Measurements from ENCODE around the gene MAMDC2. TPM values are rescaled to one million over a fixed set of nuclear protein-coding genes. Genes with fewer than 3 reads are reported as not detected.

MAMDC2 gene
- total RNA-seq, 1 experiment from 2014 or later: 1.2 TPM

- RAD21 ChIA-PET (ENCODE audit: low non-redundant PET in 1 of 2, low total read pairs in 2 of 2, uncharacterized antibody in 2 of 2, unreplicated experiment in 2 of 2): no interaction called here
- no TSS peak for BruUV-seq (replicated peaks)
- peaks cover 5% of the 10 kb centered on the region; the same call in 1 of the 2 replicates for H3K27me3 ChIP-seq (ENCODE audit: insufficient read depth, low read length)
- intact Hi-C loops (cut with micrococcal nuclease): no loop called here
- CTCF ChIA-PET: interaction anchor here (1.2 kb wide), 1 partner anchor 38 kb away, joined by 4 read pairs; no protein-coding TSS in a partner anchor
- POLR2A ChIA-PET: no interaction called here
- no peaks in the 10 kb centered on the region for H3K36me3 ChIP-seq (ENCODE audit: control insufficient read depth in 1 of 2, insufficient read depth in 2 of 2, low read length in 2 of 2)
- H3K4me1 ChIP-seq (ENCODE audit: control insufficient read depth in 1 of 2, insufficient read depth in 2 of 2, low read length in 2 of 2): no peaks in the 10 kb centered on the region
- H3K4me2 ChIP-seq (ENCODE audit: low read length): no peak overlapping the region
- ATAC-seq (no peak), DNase-seq (ENCODE audit: low read depth, low spot score) (no peak)
- TF ChIP-seq ATF3 (IDR thresholded peaks at IDR 0.05) (no peak), TCF7L2 (IDR thresholded peaks at IDR 0.05; ENCODE audit: borderline replicate concordance, extremely low read depth, insufficient read depth, insufficient read length) (no peak), MAX (IDR thresholded peaks at IDR 0.05) (no peak), SIN3A (IDR thresholded peaks at IDR 0.05; ENCODE audit: low read depth) (no peak), CEBPB (IDR thresholded peaks at IDR 0.05; ENCODE audit: low read depth) (no peak), FOSL1 (IDR thresholded peaks at IDR 0.05; ENCODE audit: low read depth) (no peak), EGR1 (IDR thresholded peaks at IDR 0.05; ENCODE audit: low read depth) (no peak), ZFX (IDR thresholded peaks at IDR 0.05) (no peak), YY1 (IDR thresholded peaks at IDR 0.05; ENCODE audit: extremely low read depth, insufficient replicate concordance, low read depth, low read length) (no peak), ELF1 (IDR thresholded peaks at IDR 0.05; ENCODE audit: borderline replicate concordance, low read depth) (no peak), POLR2AphosphoS5 (IDR thresholded peaks at IDR 0.05; ENCODE audit: low read depth, low read length) (no peak)
- no peak overlapping the region for H3K9ac ChIP-seq (ENCODE audit: low read length)
- H3K9me2 ChIP-seq (ENCODE audit: insufficient read depth): no peaks in the 10 kb centered on the region
- no peak overlapping the region for H2AFZ ChIP-seq (ENCODE audit: low read depth, low read length, poor library complexity, severe bottlenecking)
- H4K20me1 ChIP-seq (ENCODE audit: insufficient read depth): no peaks in the 10 kb centered on the region
- no peaks in the 10 kb centered on the region for H3K9me3 ChIP-seq (ENCODE audit: control insufficient read depth in 1 of 2, insufficient read depth in 1 of 2, low read depth in 1 of 2, low read length in 2 of 2)
- H3K4me3 ChIP-seq (replicated peaks in 1 of 2; ENCODE audit: low read depth in 1 of 2, low read length in 2 of 2): no peak overlapping the region
- no peak overlapping the region for H3K27ac ChIP-seq (ENCODE audit: low read depth, low read length)
- H3K79me2 ChIP-seq (ENCODE audit: insufficient read depth, low read length): no peaks in the 10 kb centered on the region
Observed at GRCh38 chr9:70073193-70073592, 29.5 kb downstream of the MAMDC2 start.

GRCh38 chr9:70073756-70074155, 30.1 kb downstream of the MAMDC2 start:
- BruUV-seq (replicated peaks): no TSS peak
- H3K4me2 ChIP-seq (ENCODE audit: low read length): no peak overlapping the region
- no peaks in the 10 kb centered on the region for H3K9me2 ChIP-seq (ENCODE audit: insufficient read depth)
- no peaks in the 10 kb centered on the region for H4K20me1 ChIP-seq (ENCODE audit: insufficient read depth)
- DNase-seq (ENCODE audit: low read depth, low spot score) (no peak), ATAC-seq (no peak)
- peaks cover 5% of the 10 kb centered on the region; the same call in 1 of the 2 replicates for H3K27me3 ChIP-seq (ENCODE audit: insufficient read depth, low read length)
- H3K4me3 ChIP-seq (replicated peaks in 1 of 2; ENCODE audit: low read depth in 1 of 2, low read length in 2 of 2): no peak overlapping the region
- no peak overlapping the region for H3K27ac ChIP-seq (ENCODE audit: low read depth, low read length)
- CTCF ChIA-PET: interaction anchor here (1.2 kb wide), 1 partner anchor 37 kb away, joined by 4 read pairs; no protein-coding TSS in a partner anchor
- H2AFZ ChIP-seq (ENCODE audit: low read depth, low read length, poor library complexity, severe bottlenecking): no peak overlapping the region
- no peaks in the 10 kb centered on the region for H3K36me3 ChIP-seq (ENCODE audit: control insufficient read depth in 1 of 2, insufficient read depth in 2 of 2, low read length in 2 of 2)
- H3K4me1 ChIP-seq (ENCODE audit: control insufficient read depth in 1 of 2, insufficient read depth in 2 of 2, low read length in 2 of 2): no peaks in the 10 kb centered on the region
- POLR2A ChIA-PET: no interaction called here
- H3K9me3 ChIP-seq (ENCODE audit: control insufficient read depth in 1 of 2, insufficient read depth in 1 of 2, low read depth in 1 of 2, low read length in 2 of 2): no peaks in the 10 kb centered on the region
- intact Hi-C loops (cut with micrococcal nuclease): no loop called here
- no peaks in the 10 kb centered on the region for H3K79me2 ChIP-seq (ENCODE audit: insufficient read depth, low read length)
- H3K9ac ChIP-seq (ENCODE audit: low read length): no peak overlapping the region
- RAD21 ChIA-PET (ENCODE audit: low non-redundant PET in 1 of 2, low total read pairs in 2 of 2, uncharacterized antibody in 2 of 2, unreplicated experiment in 2 of 2): no interaction called here
- TF ChIP-seq POLR2AphosphoS5 (IDR thresholded peaks at IDR 0.05; ENCODE audit: low read depth, low read length): no peak
- TF ChIP-seq SRF (IDR thresholded peaks at IDR 0.05; ENCODE audit: low read depth): no peak
- no peak for TF ChIP-seq CTCF (IDR thresholded peaks at IDR 0.05 in 2 of 3, conservative IDR thresholded peaks at IDR 0.05 in 1 of 3; ENCODE audit: borderline replicate concordance in 1 of 3, insufficient read depth in 1 of 3, low read depth in 2 of 3, low read length in 2 of 3)
- no peak for TF ChIP-seq TCF7L2 (IDR thresholded peaks at IDR 0.05; ENCODE audit: borderline replicate concordance, extremely low read depth, insufficient read depth, insufficient read length)
- no peak for TF ChIP-seq POLR2A (IDR thresholded peaks at IDR 0.05; ENCODE audit: borderline replicate concordance, extremely low read depth, insufficient read depth, insufficient read length)
- TF ChIP-seq REST (IDR thresholded peaks at IDR 0.05; ENCODE audit: low read depth): no peak
- TF ChIP-seq ATF3 (IDR thresholded peaks at IDR 0.05): no peak
- no peak for TF ChIP-seq SIN3A (IDR thresholded peaks at IDR 0.05; ENCODE audit: low read depth)

Measured in HCT116 (cell line).